GM12878 (cell line): ENCODE measurements around the gene RAB15. TPM values are rescaled to one million over a fixed set of nuclear protein-coding genes. Genes with fewer than 3 reads are reported as not detected.

Experiments used
- ATAC-seq: fragments of 200-7000 bp; cut with Tn5 transposase; 3 replicates; pipeline ENCODE4 v1.9.1; 2020; ENCODE audit warnings: mild to moderate bottlenecking, moderate library complexity
- BruUV-seq: library from RNA; stranded (reverse); fragments of 400-500 nt; replicated peaks from 2 replicates; lab custom pipeline; 2021; lab: Mats Ljungman, UMichigan
- CTCF ChIA-PET: fragments of 300-600 bp; sonication (Branson Sonifier 250); formaldehyde crosslinking; extraction: SDS; loops from one replicate; lab custom pipeline; 2021; ENCODE audit warnings: inconsistent platforms; lab: Yijun Ruan, JAX
- POLR2A ChIA-PET: fragments of 350-600 bp; formaldehyde crosslinking; extraction: SDS; loops from one replicate; lab custom pipeline; 2021; ENCODE audit warnings: inconsistent platforms; lab: Charles Lee
- RAD21 ChIA-PET: fragments of 300-600 bp; sonication (Branson Sonifier 250); formaldehyde crosslinking; loops from one replicate; lab custom pipeline; 2023; ENCODE audit warnings: antibody characterized with exemption; ENCODE audit not compliant: unreplicated experiment; lab: Charles Lee
- SMC1A ChIA-PET: fragments of 300-600 bp; sonication (Branson Sonifier 250); formaldehyde crosslinking; loops from one replicate; lab custom pipeline; 2023; ENCODE audit not compliant: unreplicated experiment, uncharacterized antibody; lab: Charles Lee
- DNase-seq: peaks from one replicate; pipeline ENCODE4 v3.0.0-alpha.2; 2011; ENCODE audit warnings: low read depth, low spot score
- FAIRE-seq: peaks from 3 replicates; lab custom pipeline; 2011; peaks lifted over from hg19 to GRCh38; lab: Jason Lieb, UNC
- H2AFZ ChIP-seq: 2 replicates; pipeline ENCODE4 v1.6.0; 2011; ENCODE audit warnings: low read depth, low read length, control low read depth; ENCODE audit not compliant: control insufficient read depth
- H3K27ac ChIP-seq: 2 replicates; pipeline ENCODE4 v1.5.1; 2011; ENCODE audit warnings: control low read depth; ENCODE audit not compliant: control insufficient read depth, insufficient read depth
- H3K27me3 ChIP-seq, 2 experiments: replicated peaks in 1 of 2; 2 replicates each; pipeline versions ENCODE4 v1.6.0 to v1.6.1; 2011; ENCODE audit warnings: low read length in 1 of 2; ENCODE audit not compliant: control insufficient read depth in 2 of 2, insufficient read depth in 2 of 2
- H3K36me3 ChIP-seq, 2 experiments: 2 replicates each; pipeline ENCODE4 v1.5.1; 2011; ENCODE audit warnings: low read length in 1 of 2; ENCODE audit not compliant: control insufficient read depth in 2 of 2, insufficient read depth in 2 of 2
- H3K4me1 ChIP-seq: 2 replicates; pipeline ENCODE4 v1.6.1; 2011; ENCODE audit warnings: mild to moderate bottlenecking, low read length, moderate library complexity, mixed read lengths; ENCODE audit not compliant: control insufficient read depth, insufficient read depth
- H3K4me2 ChIP-seq: 2 replicates; pipeline ENCODE4 v1.6.0; 2011; ENCODE audit warnings: control low read depth; ENCODE audit not compliant: control insufficient read depth, insufficient read depth
- H3K4me3 ChIP-seq: fragments of 200-600 bp; sonication (generic); 2 replicates; pipeline ENCODE4 v1.5.1; 2016
- H3K79me2 ChIP-seq: 2 replicates; pipeline ENCODE4 v1.6.0; 2011; ENCODE audit warnings: low read length; ENCODE audit not compliant: control insufficient read depth, insufficient read depth
- H3K9ac ChIP-seq: 2 replicates; pipeline ENCODE4 v1.8.0; 2011; ENCODE audit warnings: low read length, control low read depth, mixed read lengths; ENCODE audit not compliant: control insufficient read depth, insufficient read depth
- H3K9me3 ChIP-seq: replicated peaks from 3 replicates; pipeline ENCODE4 v1.5.1; 2011; ENCODE audit warnings: mild to moderate bottlenecking, low read length; ENCODE audit not compliant: control insufficient read depth, insufficient read depth
- H4K20me1 ChIP-seq: 2 replicates; pipeline ENCODE4 v1.6.0; 2011; ENCODE audit not compliant: control insufficient read depth, insufficient read depth
- CEBPB ChIP-seq, 2 experiments: fragments of 150-350 bp in 1 of 2; IDR thresholded peaks; 2 replicates each; pipeline ENCODE4 v1.6.1; 2012 to 2014; ENCODE audit warnings: low read depth in 2 of 2, low read length in 2 of 2, borderline replicate concordance in 1 of 2, inconsistent platforms in 1 of 2
- CHD4 ChIP-seq: fragments of 200-600 bp; sonication (generic); IDR thresholded peaks from 2 replicates; pipeline ENCODE4 v1.6.1; 2016; ENCODE audit warnings: mild to moderate bottlenecking
- EP300 ChIP-seq, 2 experiments: fragments of 150-350 bp in 1 of 2; IDR thresholded peaks; 2 replicates each; pipeline ENCODE4 v1.6.1; 2011 to 2012; ENCODE audit warnings: low read depth in 2 of 2, low read length in 2 of 2, borderline replicate concordance in 1 of 2, improper control_type of control experiment in 1 of 2, inconsistent platforms in 1 of 2; ENCODE audit not compliant: control insufficient read depth in 1 of 2
- HSF1 ChIP-seq: fragments of 150-350 bp; IDR thresholded peaks from 2 replicates; pipeline ENCODE4 v1.6.1; 2014; ENCODE audit warnings: mild to moderate bottlenecking, low read depth, low read length
- POLR2AphosphoS2 ChIP-seq: IDR thresholded peaks from 2 replicates; pipeline ENCODE4 v1.6.1; 2011; ENCODE audit warnings: low read depth, mild to moderate bottlenecking, low read length, improper control_type of control experiment, moderate library complexity
- RFX5 ChIP-seq: IDR thresholded peaks from 2 replicates; pipeline ENCODE4 v1.6.1; 2011; ENCODE audit warnings: low read depth, low read length, improper control_type of control experiment
- SMAD1 ChIP-seq: fragments of 450-650 bp; IDR thresholded peaks from 2 replicates; pipeline ENCODE4 v1.6.1; 2018; ENCODE audit warnings: mild to moderate bottlenecking, low read depth; ENCODE audit not compliant: partially characterized antibody
- SMAD5 ChIP-seq: IDR thresholded peaks from 2 replicates; pipeline ENCODE4 v1.6.1; 2016; ENCODE audit warnings: antibody characterized with exemption, low read depth
- SPI1 ChIP-seq: IDR thresholded peaks from 2 replicates; pipeline ENCODE4 v1.6.1; 2011; ENCODE audit warnings: low read depth, mild to moderate bottlenecking, low read length, moderate library complexity, borderline replicate concordance; ENCODE audit not compliant: insufficient read depth
- TARDBP ChIP-seq: IDR thresholded peaks from 2 replicates; pipeline ENCODE4 v1.6.1; 2016; ENCODE audit warnings: borderline replicate concordance
- ZNF592 ChIP-seq: fragments of 450-650 bp; IDR thresholded peaks from 2 replicates; pipeline ENCODE4 v1.6.1; 2017; ENCODE audit warnings: mild to moderate bottlenecking, moderate library complexity
- WGBS: methylation state at CpG from one replicate; pipeline ENCODE4 v1.1.6; 2016; ENCODE audit warnings: low lambda C conversion rate; ENCODE audit not compliant: insufficient replicate concordance, insufficient coverage; ENCODE audit errors: missing lambda C conversion rate; 5-methylcytosine and 5-hydroxymethylcytosine counted together
- in situ Hi-C: fragments of 300-500 bp; cut with MboI; formaldehyde crosslinking; loops from 9 replicates; pipeline ENCODE4 v1.14.3; 2018; ENCODE audit warnings: mixed read lengths
- intact Hi-C: fragments of 100-400 bp; cut with micrococcal nuclease; formaldehyde crosslinking; loops from one replicate; pipeline ENCODE4 v1.14.2; 2022; ENCODE audit not compliant: unreplicated experiment
- polyA plus RNA-seq, 11 experiments: library from polyadenylated mRNA; depleted of rRNA in 4 of 11; unstranded in 6 of 11; stranded (reverse) in 5 of 11; fragments of >200 nt; fragmentation: Nextera tagmentation in 4 of 11; fragmentation: Illumina TruSeq in 1 of 11; extraction: Ambion mirVana in 4 of 11; extraction: Trizol in 1 of 11; gene quantifications; 1 replicate in 1 of 11; 2 replicates in 10 of 11; pipeline versions ENCODE4 v1.2.1 to v1.2.3, GENCODE V29; 2011 to 2016; ENCODE audit warnings: inconsistent platforms in 2 of 11, missing spikeins in 2 of 11, low read depth in 1 of 11
- total RNA-seq, 4 experiments: library from RNA; depleted of rRNA in 3 of 4; stranded (reverse); fragments of >200 nt in 3 of 4; fragmentation: Illumina TruSeq in 1 of 4; extraction: Trizol in 1 of 4; gene quantifications; 2 replicates each; pipeline versions ENCODE4 v1.2.1 to v1.2.3, GENCODE V29; 2013 to 2021
- TF ChIP-seq, protein P1 (sequence below): fragments of 450-650 bp; IDR thresholded peaks from 2 replicates; pipeline ENCODE4 v1.6.1; 2017; ENCODE audit warnings: antibody characterized with exemption, mild to moderate bottlenecking, moderate library complexity

The RAB15 gene
- total and polyA plus RNA-seq, 10 of the 15 experiments (the other 5 are each of a cell fraction or from before 2014, with no cell fraction given) = 0.32 to 3.9 (median 2.1) TPM

DNA sequence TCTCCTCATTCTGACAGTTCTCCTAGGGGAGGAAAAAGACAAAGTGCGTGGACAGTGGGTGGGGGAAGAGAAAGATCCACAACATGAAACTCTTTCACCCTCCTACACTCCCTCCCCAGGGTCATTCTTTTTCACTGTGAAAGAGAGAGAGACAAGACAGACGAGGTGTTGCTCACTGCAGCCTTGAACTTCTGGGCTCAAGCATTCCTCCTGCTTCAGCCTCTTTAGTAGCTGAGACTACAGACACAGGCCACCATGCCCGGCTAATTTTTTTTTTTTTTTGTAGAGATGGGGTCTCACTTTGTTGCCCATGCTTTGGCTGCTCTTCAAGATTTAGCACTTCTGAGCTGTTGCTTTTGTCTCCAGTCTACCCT lies 32.3 kb downstream of the RAB15 start (continued):
- TF ChIP-seq HSF1 (no peak), SMAD1 (no peak), POLR2AphosphoS2 (no peak), CHD4 (no peak)
- TF ChIP-seq, protein P1, sequence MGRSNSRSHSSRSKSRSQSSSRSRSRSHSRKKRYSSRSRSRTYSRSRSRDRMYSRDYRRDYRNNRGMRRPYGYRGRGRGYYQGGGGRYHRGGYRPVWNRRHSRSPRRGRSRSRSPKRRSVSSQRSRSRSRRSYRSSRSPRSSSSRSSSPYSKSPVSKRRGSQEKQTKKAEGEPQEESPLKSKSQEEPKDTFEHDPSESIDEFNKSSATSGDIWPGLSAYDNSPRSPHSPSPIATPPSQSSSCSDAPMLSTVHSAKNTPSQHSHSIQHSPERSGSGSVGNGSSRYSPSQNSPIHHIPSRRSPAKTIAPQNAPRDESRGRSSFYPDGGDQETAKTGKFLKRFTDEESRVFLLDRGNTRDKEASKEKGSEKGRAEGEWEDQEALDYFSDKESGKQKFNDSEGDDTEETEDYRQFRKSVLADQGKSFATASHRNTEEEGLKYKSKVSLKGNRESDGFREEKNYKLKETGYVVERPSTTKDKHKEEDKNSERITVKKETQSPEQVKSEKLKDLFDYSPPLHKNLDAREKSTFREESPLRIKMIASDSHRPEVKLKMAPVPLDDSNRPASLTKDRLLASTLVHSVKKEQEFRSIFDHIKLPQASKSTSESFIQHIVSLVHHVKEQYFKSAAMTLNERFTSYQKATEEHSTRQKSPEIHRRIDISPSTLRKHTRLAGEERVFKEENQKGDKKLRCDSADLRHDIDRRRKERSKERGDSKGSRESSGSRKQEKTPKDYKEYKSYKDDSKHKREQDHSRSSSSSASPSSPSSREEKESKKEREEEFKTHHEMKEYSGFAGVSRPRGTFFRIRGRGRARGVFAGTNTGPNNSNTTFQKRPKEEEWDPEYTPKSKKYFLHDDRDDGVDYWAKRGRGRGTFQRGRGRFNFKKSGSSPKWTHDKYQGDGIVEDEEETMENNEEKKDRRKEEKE = no peak

DNA sequence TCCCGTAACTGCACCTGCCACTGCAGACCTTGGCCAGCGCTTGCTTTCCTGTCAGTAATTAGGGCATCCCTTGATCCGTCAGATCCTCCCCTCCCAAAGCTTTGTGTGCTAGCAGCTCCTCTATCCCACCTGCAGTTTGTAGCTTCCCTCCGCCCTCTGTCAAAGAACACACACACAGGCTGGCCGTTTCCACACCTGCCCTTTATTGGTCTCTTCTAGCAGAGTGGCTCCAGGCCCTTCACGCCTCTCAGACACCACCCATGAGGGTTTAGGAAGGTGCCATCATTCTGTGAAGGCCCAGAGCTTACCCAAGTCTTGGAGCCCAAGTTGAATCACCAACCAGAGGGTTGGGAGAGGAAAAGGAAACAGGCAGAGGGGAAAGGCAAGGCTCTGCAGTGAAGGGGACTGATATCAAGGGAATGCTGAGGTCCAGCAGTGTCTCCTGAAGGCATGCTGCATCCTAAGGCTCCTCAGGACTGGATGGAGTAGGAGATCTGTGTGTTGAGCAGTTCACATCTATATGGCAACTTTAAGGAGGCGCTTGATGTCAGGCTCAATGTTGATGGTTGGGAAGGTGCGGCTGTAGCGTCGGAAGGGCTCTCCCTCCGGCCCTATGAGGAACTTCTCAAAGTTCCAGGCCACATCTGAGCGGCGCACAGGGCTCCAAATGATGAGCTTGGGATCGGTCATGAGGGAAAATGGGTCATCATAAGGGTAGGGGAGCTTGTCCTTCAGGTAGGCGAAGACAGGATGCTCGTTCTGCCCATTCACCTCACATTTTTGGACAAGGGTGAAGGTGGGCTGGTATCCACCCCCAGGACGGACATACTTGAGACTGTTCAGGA lies 32.9 kb downstream of the RAB15 start:
- no peak for FAIRE-seq
- WGBS = 95% methylated on average over 17 of the region's 17 CpGs
- H3K9ac ChIP-seq = no peak overlapping the region
- H3K9me3 ChIP-seq = no peaks in the 10 kb centered on the region
- no peak for ATAC-seq
- H3K4me3 ChIP-seq = no peak overlapping the region
- no peak for DNase-seq
- ChIA-PET RAD21 (interaction anchor here (0.9 to 1.6 kb wide), 3 partner anchors 12 to 116 kb away, joined by 3 to 5 read pairs (median 4); no protein-coding TSS in a partner anchor), POLR2A (interaction anchor here (0.5 to 0.7 kb wide), 2 partner anchors 11 to 49 kb away, joined by 3 read pairs; no protein-coding TSS in a partner anchor), SMC1A (interaction anchor here (0.7 to 0.8 kb wide), 2 partner anchors 13 to 20 kb away, joined by 3 to 4 read pairs; no protein-coding TSS in a partner anchor), CTCF (interaction anchor here (0.6 to 1.0 kb wide), 3 partner anchors 22 to 28 kb away, joined by 3 to 5 read pairs (median 3); partner anchors contain the start of gene CHURC1)
- no peaks in the 10 kb centered on the region for H4K20me1 ChIP-seq
- no peak overlapping the region for H3K4me2 ChIP-seq
- in situ Hi-C loops (no loop called here), intact Hi-C loops (no loop called here)
- no peaks in the 10 kb centered on the region for H3K27me3 ChIP-seq
- H3K36me3 ChIP-seq = peaks cover 4 to 5% of the 10 kb centered on the region in 2 experiments
- H3K27ac ChIP-seq = no peak overlapping the region
- BruUV-seq = no TSS peak
- H2AFZ ChIP-seq = no peak overlapping the region
- no peaks in the 10 kb centered on the region for H3K79me2 ChIP-seq
- H3K4me1 ChIP-seq = no peaks in the 10 kb centered on the region
- TF ChIP-seq CEBPB (IDR thresholded peaks at IDR 0.05; ENCODE audit: borderline replicate concordance in 1 of 2, low read depth in 2 of 2, low read length in 2 of 2) (no peak), SPI1 (no peak), SMAD5 (no peak), EP300 (IDR thresholded peaks at IDR 0.05; ENCODE audit: borderline replicate concordance in 1 of 2, control insufficient read depth in 1 of 2, low read depth in 2 of 2, low read length in 2 of 2) (no peak), TARDBP (no peak), ZNF592 (no peak), RFX5 (no peak)
